ENCODE results near the gene ATG10.

GRCh38 chr5:82283893-82284292, 312.1 kb downstream of the ATG10 start:
- no peak for TF ChIP-seq POLR2A (IDR thresholded peaks at IDR 0.05)
- TF ChIP-seq POLR2AphosphoS5 (IDR thresholded peaks at IDR 0.05): no peak

All from prostate gland (tissue), 1 donor.